Measurements from ENCODE around the gene PPIL4.

DNA sequence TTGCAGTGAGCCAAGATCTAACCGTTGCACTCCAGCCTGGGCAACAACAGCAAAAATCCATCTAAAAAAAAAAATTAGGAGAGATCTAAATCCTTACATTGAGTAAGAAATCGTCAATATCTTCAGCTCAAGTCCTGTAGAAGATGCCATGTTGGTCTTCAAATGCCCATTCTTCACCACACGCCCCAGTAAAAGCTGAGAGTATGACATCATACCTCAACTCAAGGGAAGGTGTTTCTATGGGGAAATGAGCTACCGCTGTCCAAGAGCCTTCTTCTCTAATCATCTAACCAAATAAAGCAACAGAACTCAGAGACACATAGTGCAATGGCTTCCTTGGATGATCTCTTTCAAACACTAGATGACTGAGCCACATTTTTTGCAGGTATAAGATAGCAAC, 58.5 kb downstream of the PPIL4 start:
- TF ChIP-seq E2F4 (CRISPR knock-in tag; IDR thresholded peaks at IDR 0.05; ENCODE audit: borderline replicate concordance, low read depth) (no peak), NR2C2 (CRISPR knock-in tag; IDR thresholded peaks at IDR 0.05) (no peak), CREB1 (CRISPR knock-in tag; IDR thresholded peaks at IDR 0.05) (no peak), SP1 (CRISPR knock-in tag; conservative IDR thresholded peaks at IDR 0.05) (no peak), FOXK1 (CRISPR knock-in tag; IDR thresholded peaks at IDR 0.05) (no peak)
- TF ChIP-seq, protein P1, sequence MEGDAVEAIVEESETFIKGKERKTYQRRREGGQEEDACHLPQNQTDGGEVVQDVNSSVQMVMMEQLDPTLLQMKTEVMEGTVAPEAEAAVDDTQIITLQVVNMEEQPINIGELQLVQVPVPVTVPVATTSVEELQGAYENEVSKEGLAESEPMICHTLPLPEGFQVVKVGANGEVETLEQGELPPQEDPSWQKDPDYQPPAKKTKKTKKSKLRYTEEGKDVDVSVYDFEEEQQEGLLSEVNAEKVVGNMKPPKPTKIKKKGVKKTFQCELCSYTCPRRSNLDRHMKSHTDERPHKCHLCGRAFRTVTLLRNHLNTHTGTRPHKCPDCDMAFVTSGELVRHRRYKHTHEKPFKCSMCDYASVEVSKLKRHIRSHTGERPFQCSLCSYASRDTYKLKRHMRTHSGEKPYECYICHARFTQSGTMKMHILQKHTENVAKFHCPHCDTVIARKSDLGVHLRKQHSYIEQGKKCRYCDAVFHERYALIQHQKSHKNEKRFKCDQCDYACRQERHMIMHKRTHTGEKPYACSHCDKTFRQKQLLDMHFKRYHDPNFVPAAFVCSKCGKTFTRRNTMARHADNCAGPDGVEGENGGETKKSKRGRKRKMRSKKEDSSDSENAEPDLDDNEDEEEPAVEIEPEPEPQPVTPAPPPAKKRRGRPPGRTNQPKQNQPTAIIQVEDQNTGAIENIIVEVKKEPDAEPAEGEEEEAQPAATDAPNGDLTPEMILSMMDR (IDR thresholded peaks at IDR 0.05): no peak
- TF ChIP-seq, protein P2, sequence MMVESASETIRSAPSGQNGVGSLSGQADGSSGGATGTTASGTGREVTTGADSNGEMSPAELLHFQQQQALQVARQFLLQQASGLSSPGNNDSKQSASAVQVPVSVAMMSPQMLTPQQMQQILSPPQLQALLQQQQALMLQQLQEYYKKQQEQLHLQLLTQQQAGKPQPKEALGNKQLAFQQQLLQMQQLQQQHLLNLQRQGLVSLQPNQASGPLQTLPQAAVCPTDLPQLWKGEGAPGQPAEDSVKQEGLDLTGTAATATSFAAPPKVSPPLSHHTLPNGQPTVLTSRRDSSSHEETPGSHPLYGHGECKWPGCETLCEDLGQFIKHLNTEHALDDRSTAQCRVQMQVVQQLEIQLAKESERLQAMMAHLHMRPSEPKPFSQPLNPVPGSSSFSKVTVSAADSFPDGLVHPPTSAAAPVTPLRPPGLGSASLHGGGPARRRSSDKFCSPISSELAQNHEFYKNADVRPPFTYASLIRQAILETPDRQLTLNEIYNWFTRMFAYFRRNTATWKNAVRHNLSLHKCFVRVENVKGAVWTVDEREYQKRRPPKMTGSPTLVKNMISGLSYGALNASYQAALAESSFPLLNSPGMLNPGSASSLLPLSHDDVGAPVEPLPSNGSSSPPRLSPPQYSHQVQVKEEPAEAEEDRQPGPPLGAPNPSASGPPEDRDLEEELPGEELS (CRISPR knock-in tag; IDR thresholded peaks at IDR 0.05): no peak
- TF ChIP-seq, protein P3, sequence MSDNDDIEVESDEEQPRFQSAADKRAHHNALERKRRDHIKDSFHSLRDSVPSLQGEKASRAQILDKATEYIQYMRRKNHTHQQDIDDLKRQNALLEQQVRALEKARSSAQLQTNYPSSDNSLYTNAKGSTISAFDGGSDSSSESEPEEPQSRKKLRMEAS (CRISPR knock-in tag; IDR thresholded peaks at IDR 0.05): no peak

Data from WTC11 (cell line).